A549 (cell line): ENCODE data around the gene RPGR. TPM values are rescaled to one million over a fixed set of nuclear protein-coding genes. Genes with fewer than 3 reads are reported as not detected.
A peak's percentile ranks its signal among the peaks of the same experiment; 100 is the strongest.

ENCODE experiments used
- ATAC-seq, 2 experiments: fragments of 200-7000 bp in 1 of 2; fragments of >200 bp in 1 of 2; cut with Nextera tagmentation in 1 of 2; cut with Tn5 transposase in 1 of 2; 3 replicates each; pipeline versions ENCODE4 v1.8.0 to v1.9.1; 2018 to 2020; ENCODE audit warnings: mild to moderate bottlenecking in 1 of 2, moderate library complexity in 1 of 2
- CTCF ChIA-PET: fragments of 300-600 bp; sonication (Branson Sonifier 250); formaldehyde crosslinking; extraction: SDS; loops from one replicate; lab custom pipeline; 2021; ENCODE audit warnings: antibody characterized with exemption, inconsistent platforms; lab: Yijun Ruan, JAX
- POLR2A ChIA-PET: fragments of 350-600 bp; formaldehyde crosslinking; extraction: SDS; loops from one replicate; lab custom pipeline; 2021; ENCODE audit warnings: antibody characterized with exemption, inconsistent platforms; lab: Yijun Ruan, JAX
- DNase-seq, 2 experiments: peaks; one replicate each; pipeline versions ENCODE4 v3.0.0 to v3.0.0-alpha.2; 2011 to 2016; ENCODE audit warnings: low read depth in 1 of 2, low spot score in 1 of 2
- FAIRE-seq: peaks from 2 replicates; lab custom pipeline; 2011; peaks lifted over from hg19 to GRCh38; lab: Jason Lieb, UNC
- H3K27ac ChIP-seq, 2 experiments: fragments of >200 bp; sonication (Bioruptor Twin); formaldehyde crosslinking; 3 replicates each; pipeline ENCODE4 v1.5.1; 2016 to 2017
- H3K4me1 ChIP-seq: fragments of >200 bp; sonication (Bioruptor Twin); formaldehyde crosslinking; 3 replicates; pipeline ENCODE4 v1.6.1; 2016
- H3K4me2 ChIP-seq: fragments of >200 bp; sonication (Bioruptor Twin); formaldehyde crosslinking; 3 replicates; pipeline ENCODE4 v1.6.1; 2016
- H3K4me3 ChIP-seq: fragments of >200 bp; sonication (Bioruptor Twin); formaldehyde crosslinking; 3 replicates; pipeline ENCODE4 v1.5.1; 2016
- H3K9me3 ChIP-seq: fragments of >200 bp; sonication (Bioruptor Twin); formaldehyde crosslinking; 3 replicates; pipeline ENCODE4 v1.6.1; 2016
- BHLHE40 ChIP-seq: IDR thresholded peaks from 2 replicates; pipeline ENCODE4 v1.6.1; 2012; ENCODE audit warnings: low read depth, low read length, inconsistent platforms
- CBX8 ChIP-seq: fragments of 200-600 bp; sonication (generic); IDR thresholded peaks from 2 replicates; pipeline ENCODE4 v1.6.1; 2016
- CEBPB ChIP-seq, 2 experiments: fragments of >200 bp in 1 of 2; sonication (Bioruptor Twin) in 1 of 2; formaldehyde crosslinking in 1 of 2; IDR thresholded peaks; 2 replicates each; pipeline ENCODE4 v1.6.1; 2012 to 2016
- EHF ChIP-seq: fragments of 250-450 bp; sonication (Bioruptor Pico); IDR thresholded peaks from 2 replicates; pipeline ENCODE4 v1.5.0; 2020; ENCODE audit warnings: mild to moderate bottlenecking
- FOSL2 ChIP-seq, 2 experiments: fragments of 450-650 bp in 1 of 2; fragments of >200 bp in 1 of 2; sonication (Bioruptor Twin) in 1 of 2; formaldehyde crosslinking; IDR thresholded peaks; 2 replicates each; pipeline versions ENCODE4 v1.5.0 to v1.6.1; 2016 to 2020; ENCODE audit warnings: mild to moderate bottlenecking in 1 of 2, moderate library complexity in 1 of 2
- FOXS1 ChIP-seq: fragments of 250-450 bp; sonication (Bioruptor Pico); IDR thresholded peaks from 2 replicates; pipeline ENCODE4 v1.5.0; 2020; ENCODE audit warnings: mild to moderate bottlenecking, moderate library complexity
- GATA3 ChIP-seq: IDR thresholded peaks from 2 replicates; pipeline ENCODE4 v1.6.1; 2012; ENCODE audit warnings: borderline replicate concordance
- HOXA7 ChIP-seq: fragments of 250-450 bp; sonication (Bioruptor Pico); IDR thresholded peaks from 2 replicates; pipeline ENCODE4 v1.5.0; 2020; ENCODE audit warnings: mild to moderate bottlenecking, moderate library complexity
- HOXB13 ChIP-seq: fragments of 250-450 bp; sonication (Bioruptor Pico); IDR thresholded peaks from 2 replicates; pipeline ENCODE4 v1.5.0; 2020; ENCODE audit warnings: low read depth, mild to moderate bottlenecking, moderate library complexity
- HOXB5 ChIP-seq: fragments of 250-450 bp; sonication (Bioruptor Pico); IDR thresholded peaks from 2 replicates; pipeline ENCODE4 v1.5.0; 2020; ENCODE audit warnings: mild to moderate bottlenecking, moderate library complexity
- JUN ChIP-seq, 2 experiments: fragments of >200 bp; sonication (Bioruptor Twin); formaldehyde crosslinking; IDR thresholded peaks; 2 replicates in 1 of 2; 3 replicates in 1 of 2; pipeline ENCODE4 v1.6.1; 2016 to 2017
- MAFK ChIP-seq: fragments of 450-650 bp; IDR thresholded peaks from 2 replicates; pipeline ENCODE4 v1.6.1; 2014; ENCODE audit not compliant: partially characterized antibody
- NFE2L2 ChIP-seq: fragments of 150-350 bp; conservative IDR thresholded peaks from 2 replicates; pipeline ENCODE4 v1.6.1; 2014; ENCODE audit warnings: low read length
- PHF8 ChIP-seq: fragments of 200-600 bp; sonication (generic); IDR thresholded peaks from 2 replicates; pipeline ENCODE4 v1.6.1; 2016; ENCODE audit warnings: low read depth, mild to moderate bottlenecking, antibody characterized with exemption, moderate library complexity, borderline replicate concordance
- POLR2A ChIP-seq: IDR thresholded peaks from 2 replicates; pipeline ENCODE4 v1.6.1; 2012; ENCODE audit warnings: mild to moderate bottlenecking, low read length
- POLR2AphosphoS2 ChIP-seq: conservative IDR thresholded peaks from 2 replicates; pipeline ENCODE4 v1.6.1; 2012; ENCODE audit warnings: low read length, improper control_type of control experiment, inconsistent platforms
- RNF2 ChIP-seq: fragments of 200-600 bp; sonication (generic); IDR thresholded peaks from 2 replicates; pipeline ENCODE4 v1.6.1; 2016; ENCODE audit warnings: low read depth, mild to moderate bottlenecking, antibody characterized with exemption, moderate library complexity, borderline replicate concordance
- SREBF2 ChIP-seq: fragments of 450-650 bp; IDR thresholded peaks from 2 replicates; pipeline ENCODE4 v1.6.1; 2014; ENCODE audit warnings: mild to moderate bottlenecking, moderate library complexity
- ZSCAN20 ChIP-seq: fragments of 250-450 bp; sonication (Bioruptor Pico); IDR thresholded peaks from 2 replicates; pipeline ENCODE4 v1.8.0; 2022; ENCODE audit warnings: mild to moderate bottlenecking, moderate library complexity
- polyA plus RNA-seq, 4 experiments: library from polyadenylated mRNA; depleted of rRNA in 3 of 4; stranded (reverse); fragments of >200 nt; fragmentation: RNase III in 1 of 4; extraction: RNeasy Plus Mini Kit Qiagen cat#74134 plus additional on column Dnase treatment in 1 of 4; gene quantifications; 2 replicates in 3 of 4; 3 replicates in 1 of 4; pipeline ENCODE4 v1.2.3, GENCODE V29; 2011 to 2017
- TF ChIP-seq, protein P1 (sequence below): IDR thresholded peaks from 2 replicates; pipeline ENCODE4 v1.6.1; 2012
- TF ChIP-seq, protein P2 (sequence below): fragments of >200 bp; sonication (Bioruptor Twin); formaldehyde crosslinking; IDR thresholded peaks from 2 replicates; pipeline ENCODE4 v1.6.1; 2016
- TF ChIP-seq, protein P3 (sequence below): fragments of 250-450 bp; sonication (Bioruptor Pico); IDR thresholded peaks from 2 replicates; pipeline ENCODE4 v1.5.0; 2021; ENCODE audit warnings: mild to moderate bottlenecking, moderate library complexity, borderline replicate concordance
- TF ChIP-seq, protein P4 (sequence below): fragments of 200-600 bp; sonication (generic); IDR thresholded peaks from 2 replicates; pipeline ENCODE4 v1.6.1; 2016; ENCODE audit warnings: antibody characterized with exemption, mild to moderate bottlenecking, moderate library complexity
- TF ChIP-seq, protein P5 (sequence below): IDR thresholded peaks from 2 replicates; pipeline ENCODE4 v1.6.1; 2012

The RPGR gene
- polyA plus RNA-seq, 2 of the 4 experiments (the other 2 are of a cell fraction): 8.1 to 10.5 TPM

DNA sequence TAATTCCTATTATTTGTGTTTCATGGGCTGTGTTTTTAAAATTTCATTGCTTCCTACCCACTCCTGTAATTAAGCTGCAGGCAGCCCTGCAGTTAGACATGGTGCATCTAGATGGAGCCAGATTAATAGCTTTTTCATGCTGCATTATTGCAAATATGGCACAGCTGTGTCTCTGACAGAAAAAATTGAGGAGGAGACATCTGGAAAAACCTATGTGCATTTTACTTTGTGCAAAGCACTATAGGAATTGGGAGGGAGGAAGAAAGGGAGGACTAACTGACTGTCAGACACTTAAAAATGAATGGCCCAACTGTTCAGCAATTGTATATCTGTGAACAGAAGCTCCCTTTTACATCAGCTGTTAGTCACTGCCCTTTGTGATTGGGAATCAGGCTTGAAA, 8.1 kb upstream of the RPGR start:
- CTCF ChIA-PET: interaction anchor here (1.2 to 1.7 kb wide), 2 partner anchors 76 to 321 kb away, joined by 3 to 5 read pairs; no protein-coding TSS in a partner anchor
- Histone ChIP-seq H3K9me3 (no peaks in the 10 kb centered on the region), H3K27ac (no peak overlapping the region), H3K4me1 (no peaks in the 10 kb centered on the region), H3K4me2 (no peak overlapping the region), H3K4me3 (no peak overlapping the region)
- no peak for FAIRE-seq
- POLR2A ChIA-PET: no interaction called here
- peak in 1 of 2 experiments; percentile 54; a peak in 1 of 6 replicates for ATAC-seq
- DNase-seq: no peak
- no peak for TF ChIP-seq CBX8
- TF ChIP-seq POLR2AphosphoS2: no peak
- TF ChIP-seq ZSCAN20 (CRISPR knock-in tag): no peak
- no peak for TF ChIP-seq BHLHE40
- TF ChIP-seq PHF8: no peak
- no peak for TF ChIP-seq HOXB5 (CRISPR knock-in tag)
- TF ChIP-seq FOSL2 (IDR thresholded peaks at IDR 0.05): no peak
- TF ChIP-seq FOSL2 (CRISPR knock-in tag; IDR thresholded peaks at IDR 0.05): no peak
- TF ChIP-seq NFE2L2: no peak
- TF ChIP-seq JUN (IDR thresholded peaks at IDR 0.05): no peak
- TF ChIP-seq, protein P1, sequence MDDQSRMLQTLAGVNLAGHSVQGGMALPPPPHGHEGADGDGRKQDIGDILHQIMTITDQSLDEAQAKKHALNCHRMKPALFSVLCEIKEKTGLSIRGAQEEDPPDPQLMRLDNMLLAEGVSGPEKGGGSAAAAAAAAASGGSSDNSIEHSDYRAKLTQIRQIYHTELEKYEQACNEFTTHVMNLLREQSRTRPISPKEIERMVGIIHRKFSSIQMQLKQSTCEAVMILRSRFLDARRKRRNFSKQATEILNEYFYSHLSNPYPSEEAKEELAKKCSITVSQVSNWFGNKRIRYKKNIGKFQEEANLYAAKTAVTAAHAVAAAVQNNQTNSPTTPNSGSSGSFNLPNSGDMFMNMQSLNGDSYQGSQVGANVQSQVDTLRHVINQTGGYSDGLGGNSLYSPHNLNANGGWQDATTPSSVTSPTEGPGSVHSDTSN: no peak
- TF ChIP-seq GATA3: no peak
- no peak for TF ChIP-seq MAFK
- no peak for TF ChIP-seq POLR2A
- no peak for TF ChIP-seq FOXS1
- TF ChIP-seq, protein P2, sequence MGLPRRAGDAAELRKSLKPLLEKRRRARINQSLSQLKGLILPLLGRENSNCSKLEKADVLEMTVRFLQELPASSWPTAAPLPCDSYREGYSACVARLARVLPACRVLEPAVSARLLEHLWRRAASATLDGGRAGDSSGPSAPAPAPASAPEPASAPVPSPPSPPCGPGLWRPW: no peak
- TF ChIP-seq, protein P3, sequence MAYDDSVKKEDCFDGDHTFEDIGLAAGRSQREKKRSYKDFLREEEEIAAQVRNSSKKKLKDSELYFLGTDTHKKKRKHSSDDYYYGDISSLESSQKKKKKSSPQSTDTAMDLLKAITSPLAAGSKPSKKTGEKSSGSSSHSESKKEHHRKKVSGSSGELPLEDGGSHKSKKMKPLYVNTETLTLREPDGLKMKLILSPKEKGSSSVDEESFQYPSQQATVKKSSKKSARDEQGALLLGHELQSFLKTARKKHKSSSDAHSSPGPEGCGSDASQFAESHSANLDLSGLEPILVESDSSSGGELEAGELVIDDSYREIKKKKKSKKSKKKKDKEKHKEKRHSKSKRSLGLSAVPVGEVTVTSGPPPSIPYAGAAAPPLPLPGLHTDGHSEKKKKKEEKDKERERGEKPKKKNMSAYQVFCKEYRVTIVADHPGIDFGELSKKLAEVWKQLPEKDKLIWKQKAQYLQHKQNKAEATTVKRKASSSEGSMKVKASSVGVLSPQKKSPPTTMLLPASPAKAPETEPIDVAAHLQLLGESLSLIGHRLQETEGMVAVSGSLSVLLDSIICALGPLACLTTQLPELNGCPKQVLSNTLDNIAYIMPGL (CRISPR knock-in tag): no peak
- TF ChIP-seq, protein P4, sequence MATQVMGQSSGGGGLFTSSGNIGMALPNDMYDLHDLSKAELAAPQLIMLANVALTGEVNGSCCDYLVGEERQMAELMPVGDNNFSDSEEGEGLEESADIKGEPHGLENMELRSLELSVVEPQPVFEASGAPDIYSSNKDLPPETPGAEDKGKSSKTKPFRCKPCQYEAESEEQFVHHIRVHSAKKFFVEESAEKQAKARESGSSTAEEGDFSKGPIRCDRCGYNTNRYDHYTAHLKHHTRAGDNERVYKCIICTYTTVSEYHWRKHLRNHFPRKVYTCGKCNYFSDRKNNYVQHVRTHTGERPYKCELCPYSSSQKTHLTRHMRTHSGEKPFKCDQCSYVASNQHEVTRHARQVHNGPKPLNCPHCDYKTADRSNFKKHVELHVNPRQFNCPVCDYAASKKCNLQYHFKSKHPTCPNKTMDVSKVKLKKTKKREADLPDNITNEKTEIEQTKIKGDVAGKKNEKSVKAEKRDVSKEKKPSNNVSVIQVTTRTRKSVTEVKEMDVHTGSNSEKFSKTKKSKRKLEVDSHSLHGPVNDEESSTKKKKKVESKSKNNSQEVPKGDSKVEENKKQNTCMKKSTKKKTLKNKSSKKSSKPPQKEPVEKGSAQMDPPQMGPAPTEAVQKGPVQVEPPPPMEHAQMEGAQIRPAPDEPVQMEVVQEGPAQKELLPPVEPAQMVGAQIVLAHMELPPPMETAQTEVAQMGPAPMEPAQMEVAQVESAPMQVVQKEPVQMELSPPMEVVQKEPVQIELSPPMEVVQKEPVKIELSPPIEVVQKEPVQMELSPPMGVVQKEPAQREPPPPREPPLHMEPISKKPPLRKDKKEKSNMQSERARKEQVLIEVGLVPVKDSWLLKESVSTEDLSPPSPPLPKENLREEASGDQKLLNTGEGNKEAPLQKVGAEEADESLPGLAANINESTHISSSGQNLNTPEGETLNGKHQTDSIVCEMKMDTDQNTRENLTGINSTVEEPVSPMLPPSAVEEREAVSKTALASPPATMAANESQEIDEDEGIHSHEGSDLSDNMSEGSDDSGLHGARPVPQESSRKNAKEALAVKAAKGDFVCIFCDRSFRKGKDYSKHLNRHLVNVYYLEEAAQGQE: no peak
- no peak for TF ChIP-seq EHF (CRISPR knock-in tag)
- TF ChIP-seq CEBPB (IDR thresholded peaks at IDR 0.05): no peak

DNA sequence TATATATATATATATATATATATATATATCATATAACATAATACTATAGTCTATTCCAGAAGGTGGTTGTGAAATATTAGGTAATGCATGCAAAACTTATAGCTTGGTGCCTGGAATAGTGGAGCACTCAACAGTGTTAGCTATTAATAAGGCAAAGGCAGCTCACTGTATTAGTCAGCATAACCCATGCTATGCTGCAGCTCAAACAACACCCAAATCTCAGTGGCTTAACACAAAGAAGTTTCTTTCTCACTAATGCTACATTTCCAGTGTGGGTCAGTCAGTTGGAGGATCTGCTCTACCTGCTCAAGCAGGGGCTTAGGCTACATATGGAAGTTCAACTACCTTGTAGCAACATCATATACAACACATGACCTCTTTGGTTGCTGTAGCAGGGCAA, 5.2 kb upstream of the RPGR start:
- DNase-seq (no peak), ATAC-seq (no peak), FAIRE-seq (no peak)
- no peaks in the 10 kb centered on the region for H3K4me1 ChIP-seq
- ChIA-PET POLR2A (no interaction called here), CTCF (interaction anchor here (1.2 to 1.4 kb wide), 3 partner anchors 72 to 1434 kb away, joined by 3 to 4 read pairs (median 3); no protein-coding TSS in a partner anchor)
- H3K27ac ChIP-seq: no peak overlapping the region
- H3K4me3 ChIP-seq: no peak overlapping the region
- no peaks in the 10 kb centered on the region for H3K9me3 ChIP-seq
- H3K4me2 ChIP-seq: no peak overlapping the region
- TF ChIP-seq POLR2A (no peak), GATA3 (no peak), HOXA7 (CRISPR knock-in tag) (no peak), HOXB13 (CRISPR knock-in tag) (no peak), SREBF2 (no peak), FOSL2 (IDR thresholded peaks at IDR 0.05) (no peak), FOSL2 (CRISPR knock-in tag; IDR thresholded peaks at IDR 0.05) (no peak), RNF2 (no peak)
- TF ChIP-seq, protein P5, sequence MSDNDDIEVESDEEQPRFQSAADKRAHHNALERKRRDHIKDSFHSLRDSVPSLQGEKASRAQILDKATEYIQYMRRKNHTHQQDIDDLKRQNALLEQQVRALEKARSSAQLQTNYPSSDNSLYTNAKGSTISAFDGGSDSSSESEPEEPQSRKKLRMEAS: no peak
- TF ChIP-seq, protein P2: no peak
- TF ChIP-seq, all 56 proteins: peak for 0
